NCI-H1092 treated with DMSO at 0.1 percent for 48 hours (cell line): ENCODE results near the gene ENHO.

Source experiments
- DNase-seq: peaks from one replicate; lab custom pipeline; 2025; lab: John Stamatoyannopoulos, UW

The ENHO gene

GRCh38 chr9:34524349-34524748 is 1.6 kb upstream of the ENHO start:
- no peak for DNase-seq

DNA sequence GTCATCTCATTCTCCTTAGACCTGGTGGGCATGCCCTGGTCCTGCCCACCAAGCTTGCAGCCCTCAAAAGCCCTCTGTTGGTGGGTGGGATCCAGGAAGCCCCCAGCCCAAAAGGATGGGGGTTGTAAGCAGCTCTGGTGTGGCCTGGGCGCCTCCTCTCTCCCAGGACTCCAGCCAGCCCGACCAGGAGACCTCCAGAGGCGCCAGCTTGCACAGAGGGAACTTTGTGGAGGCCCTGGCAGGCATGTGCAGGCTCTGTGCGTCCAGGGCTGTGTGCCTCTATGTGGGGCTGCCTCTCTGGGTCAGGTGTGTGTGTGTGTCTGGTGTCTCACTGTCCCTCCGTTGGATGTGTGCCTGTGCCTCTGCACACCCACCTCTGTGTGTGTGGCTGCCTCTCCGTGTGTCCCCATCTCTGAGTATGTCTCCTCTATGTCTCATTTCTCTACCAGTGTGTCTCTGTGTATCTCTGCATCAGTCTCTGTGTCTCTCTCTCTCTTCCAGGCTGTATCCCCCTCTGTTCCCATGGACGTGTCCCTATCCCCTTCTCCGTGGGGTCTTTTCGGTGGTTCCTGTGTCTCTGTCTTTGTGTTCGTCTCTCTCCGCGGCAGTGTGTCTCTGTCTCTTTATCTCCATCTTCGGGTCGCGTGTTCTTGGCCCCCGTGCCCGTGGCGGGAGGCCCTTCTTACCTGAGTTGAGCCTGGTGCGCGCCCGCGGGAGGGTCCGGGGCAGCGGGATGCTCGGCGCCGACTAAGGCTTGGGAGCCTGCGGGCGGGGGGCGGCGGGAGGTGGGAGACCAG is 501 bp downstream of the ENHO start:
- DNase-seq = peak; percentile 66

DNA sequence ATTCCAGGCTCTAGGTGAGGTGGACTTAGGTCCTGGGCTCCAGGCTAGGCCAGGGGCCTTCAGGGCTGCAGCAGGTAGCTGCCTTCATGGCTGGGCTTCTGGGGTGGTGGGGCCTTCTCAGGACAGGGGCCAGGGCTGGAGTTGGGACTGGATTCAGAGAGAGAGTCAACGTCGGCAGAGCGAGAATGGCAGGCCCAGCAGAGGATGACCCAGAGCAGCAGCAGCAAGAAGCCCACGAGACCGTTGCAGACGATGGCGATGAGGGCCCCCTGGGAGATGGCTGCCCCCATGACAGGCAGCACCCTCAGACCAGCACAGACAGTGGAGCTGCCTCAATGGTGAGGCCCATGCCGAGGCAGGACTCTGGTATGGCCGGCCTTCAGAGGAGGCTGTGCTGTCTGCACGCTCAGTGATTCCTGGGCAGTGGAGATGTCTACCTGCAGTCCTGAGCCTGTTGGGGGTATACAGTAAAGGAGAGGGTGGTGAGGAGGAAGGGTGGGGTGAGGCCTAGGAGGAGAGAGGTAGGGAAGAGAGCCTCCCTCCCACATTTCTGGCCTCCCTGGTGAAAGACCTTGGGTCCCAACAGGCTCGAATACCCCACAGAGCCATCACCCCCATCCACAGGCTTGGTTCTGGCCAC is 1.3 kb downstream of the ENHO start:
- DNase-seq = no peak

GRCh38 chr9:34520505-34521385 is 2.0 kb downstream of the ENHO start:
- no peak for DNase-seq

GRCh38 chr9:34520096-34520495 is 2.7 kb downstream of the ENHO start:
- no peak for DNase-seq

- DNase-seq = no peak
Measured at GRCh38 chr9:34519321-34520020, 3.3 kb downstream of the ENHO start.

- DNase-seq = no peak
Measured at GRCh38 chr9:34518896-34519295, 3.9 kb downstream of the ENHO start.

GRCh38 chr9:34518110-34518616 is 4.6 kb downstream of the ENHO start:
- no peak for DNase-seq

DNA sequence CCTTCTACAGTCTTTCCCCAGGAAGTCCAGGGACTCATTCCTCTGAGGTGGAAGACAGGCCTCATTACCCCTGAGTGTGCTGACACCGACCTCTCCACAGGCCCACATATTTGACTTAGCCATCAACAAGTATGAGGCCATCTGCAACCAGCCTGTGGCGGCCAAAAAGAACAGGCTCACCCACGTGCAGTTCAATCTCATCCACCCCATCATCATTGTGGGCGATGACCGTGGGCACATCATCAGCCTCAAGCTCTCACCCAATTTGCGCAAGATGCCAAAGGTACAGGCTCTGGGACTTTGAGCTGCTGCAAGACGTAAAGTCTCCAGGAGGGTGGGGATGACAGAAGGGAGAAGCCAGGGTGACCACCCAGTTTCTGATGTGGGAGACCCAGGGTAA is 5.6 kb downstream of the ENHO start:
- DNase-seq = no peak

DNA sequence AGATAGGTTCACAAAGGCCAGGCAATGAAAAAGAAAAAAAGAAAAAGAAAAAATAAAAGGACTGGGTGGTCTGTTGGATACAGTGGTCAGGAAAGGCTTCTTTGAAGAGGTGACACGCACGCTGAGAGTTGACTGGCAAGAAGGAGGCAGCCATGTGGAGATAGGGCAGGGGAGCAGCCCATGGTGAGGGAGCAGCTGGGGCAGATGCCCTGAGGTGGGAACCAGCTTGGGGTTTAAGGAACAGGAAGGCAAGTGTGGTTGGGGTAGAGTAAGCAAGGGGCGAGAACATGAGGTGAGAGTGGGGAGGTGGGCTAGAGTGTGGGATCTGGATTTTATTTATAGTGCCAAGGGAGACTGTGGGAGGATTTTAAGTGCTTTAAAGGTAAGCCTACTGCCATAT is 6.8 kb downstream of the ENHO start:
- DNase-seq = no peak

- no peak for DNase-seq
Measured at GRCh38 chr9:34514816-34515215, 8.0 kb downstream of the ENHO start.

DNA sequence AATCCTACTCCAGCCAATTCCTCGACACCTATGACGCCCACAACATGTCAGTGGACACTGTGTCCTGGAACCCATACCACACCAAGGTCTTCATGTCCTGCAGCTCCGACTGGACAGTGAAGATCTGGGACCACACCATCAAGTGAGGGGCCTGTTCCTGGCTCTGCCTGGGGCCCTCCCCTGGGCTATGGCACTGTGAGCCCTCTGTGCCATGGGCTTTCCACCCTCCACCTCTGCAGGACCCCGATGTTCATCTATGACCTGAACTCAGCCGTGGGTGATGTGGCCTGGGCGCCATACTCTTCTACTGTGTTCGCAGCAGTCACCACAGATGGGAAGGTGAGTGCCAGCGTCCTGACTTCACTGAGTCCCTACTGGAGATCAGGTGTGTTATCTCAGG is 8.4 kb downstream of the ENHO start:
- DNase-seq = no peak

GRCh38 chr9:34513567-34514214 is 9.1 kb downstream of the ENHO start:
- no peak for DNase-seq

GRCh38 chr9:34512131-34513078 is 10.4 kb downstream of the ENHO start:
- DNase-seq = no peak

- DNase-seq = peak; percentile 26
Measured at GRCh38 chr9:34510497-34511468, 12.0 kb downstream of the ENHO start.

DNA sequence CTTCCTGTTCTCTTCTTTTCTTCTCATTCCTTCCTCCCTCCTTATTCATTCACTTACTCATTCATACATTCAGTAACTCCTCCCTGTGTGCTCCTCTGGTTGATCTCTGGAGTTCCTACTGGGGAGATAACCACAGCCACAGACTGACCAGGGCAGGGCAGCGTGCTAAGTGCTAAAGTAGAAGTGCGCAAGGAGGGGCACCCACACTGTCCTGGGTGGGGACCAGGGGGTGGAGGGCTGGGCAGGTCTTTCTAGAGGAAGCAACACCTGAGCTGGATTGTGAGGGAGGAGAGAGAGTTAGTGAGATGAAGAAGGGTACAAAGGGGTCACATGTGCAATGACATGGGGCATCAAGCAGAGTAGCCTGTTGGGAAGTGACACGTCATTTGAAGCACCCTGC is 13.8 kb downstream of the ENHO start:
- no peak for DNase-seq

- no peak for DNase-seq
Measured at GRCh38 chr9:34508463-34508862, 14.3 kb downstream of the ENHO start.

DNA sequence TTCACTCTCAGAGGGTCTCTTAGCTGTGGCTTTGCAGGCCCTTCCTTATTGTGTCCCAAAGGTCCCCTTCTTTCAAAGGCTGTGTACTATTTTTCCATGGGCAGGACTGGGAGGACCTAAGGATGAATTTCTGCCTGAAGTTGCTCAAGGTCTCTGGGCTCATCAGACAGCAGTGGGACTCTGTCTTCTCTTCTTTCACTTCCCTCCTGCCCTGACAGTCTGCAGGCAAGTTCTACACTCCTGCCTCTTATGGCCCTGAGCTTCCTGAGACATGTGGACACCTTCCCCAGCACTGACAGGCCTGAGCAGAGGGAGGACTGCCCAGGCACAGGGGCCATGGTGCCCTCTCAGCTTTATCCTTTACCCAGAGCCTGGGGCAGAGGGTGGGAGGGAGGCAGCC is 14.8 kb downstream of the ENHO start:
- no peak for DNase-seq

- no peak for DNase-seq
Measured at GRCh38 chr9:34507556-34507955, 15.2 kb downstream of the ENHO start.
